ENCODE results near the gene CARD19.

DNA sequence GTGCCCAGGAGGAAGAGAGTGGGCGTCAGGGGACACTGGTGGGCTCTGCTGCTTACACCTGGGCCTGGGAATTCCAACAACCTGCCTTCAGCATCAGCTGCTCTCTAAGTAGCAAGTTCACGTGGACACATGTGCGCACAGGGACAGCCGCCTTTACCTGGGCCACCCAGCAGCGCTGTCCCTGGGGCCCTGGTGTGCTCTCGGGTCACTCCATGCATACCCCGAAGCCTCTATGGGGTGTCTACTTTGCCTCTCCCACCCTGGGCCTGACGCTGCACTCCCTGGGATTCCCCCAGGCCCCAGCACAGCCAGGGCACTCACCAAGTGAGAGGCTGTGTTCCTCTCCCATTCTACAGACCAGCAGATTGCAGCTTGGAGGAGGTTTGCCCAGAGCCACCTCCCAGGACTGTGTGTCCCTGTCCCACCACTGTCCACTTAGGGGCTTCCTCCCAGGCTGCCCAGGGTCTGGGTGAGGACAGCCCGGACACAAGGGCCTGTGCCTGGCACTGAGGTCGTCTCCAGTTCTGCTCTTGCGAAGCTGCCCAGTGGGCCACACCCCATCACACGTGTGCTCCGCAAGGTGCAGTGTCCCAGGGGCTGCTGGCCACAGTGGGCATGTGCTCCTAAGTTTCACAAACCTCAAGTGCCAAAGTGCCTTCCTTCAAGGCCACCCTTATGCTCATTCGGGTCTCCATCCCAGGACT, 32.1 kb downstream of the CARD19 start:
- TF ChIP-seq, protein P1, sequence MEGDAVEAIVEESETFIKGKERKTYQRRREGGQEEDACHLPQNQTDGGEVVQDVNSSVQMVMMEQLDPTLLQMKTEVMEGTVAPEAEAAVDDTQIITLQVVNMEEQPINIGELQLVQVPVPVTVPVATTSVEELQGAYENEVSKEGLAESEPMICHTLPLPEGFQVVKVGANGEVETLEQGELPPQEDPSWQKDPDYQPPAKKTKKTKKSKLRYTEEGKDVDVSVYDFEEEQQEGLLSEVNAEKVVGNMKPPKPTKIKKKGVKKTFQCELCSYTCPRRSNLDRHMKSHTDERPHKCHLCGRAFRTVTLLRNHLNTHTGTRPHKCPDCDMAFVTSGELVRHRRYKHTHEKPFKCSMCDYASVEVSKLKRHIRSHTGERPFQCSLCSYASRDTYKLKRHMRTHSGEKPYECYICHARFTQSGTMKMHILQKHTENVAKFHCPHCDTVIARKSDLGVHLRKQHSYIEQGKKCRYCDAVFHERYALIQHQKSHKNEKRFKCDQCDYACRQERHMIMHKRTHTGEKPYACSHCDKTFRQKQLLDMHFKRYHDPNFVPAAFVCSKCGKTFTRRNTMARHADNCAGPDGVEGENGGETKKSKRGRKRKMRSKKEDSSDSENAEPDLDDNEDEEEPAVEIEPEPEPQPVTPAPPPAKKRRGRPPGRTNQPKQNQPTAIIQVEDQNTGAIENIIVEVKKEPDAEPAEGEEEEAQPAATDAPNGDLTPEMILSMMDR (IDR thresholded peaks at IDR 0.05) = no peak
- TF ChIP-seq ZFX (IDR thresholded peaks at IDR 0.05; ENCODE audit: borderline replicate concordance) = no peak
